H1 (cell line): Measurements from ENCODE around the gene HMGCLL1.

Experiments
- ATF2 ChIP-seq: IDR thresholded peaks from 2 replicates; pipeline ENCODE4 v1.6.1; 2012; ENCODE audit warnings: low read length, inconsistent platforms
- BCL11A ChIP-seq, 2 experiments: IDR thresholded peaks; one replicate each; pipeline ENCODE4 v1.6.1; 2011; ENCODE audit warnings: low read depth in 2 of 2, low read length in 2 of 2, mild to moderate bottlenecking in 2 of 2
- CTCF ChIP-seq, 3 experiments: IDR thresholded peaks; 1 replicate in 2 of 3; 2 replicates in 1 of 3; pipeline versions ENCODE4 v1.5.1 to v1.6.1; 2011; ENCODE audit warnings: low read length in 3 of 3, mild to moderate bottlenecking in 3 of 3, inconsistent platforms in 2 of 3, low read depth in 1 of 3, moderate library complexity in 1 of 3; ENCODE audit not compliant: insufficient read depth in 1 of 3; ENCODE audit errors: control extremely low read depth in 1 of 3
- EP300 ChIP-seq, 2 experiments: IDR thresholded peaks; 1 replicate in 1 of 2; 2 replicates in 1 of 2; pipeline ENCODE4 v1.6.1; 2011 to 2012; ENCODE audit warnings: low read depth in 2 of 2, low read length in 2 of 2, mild to moderate bottlenecking in 2 of 2, borderline replicate concordance in 1 of 2, inconsistent platforms in 1 of 2, moderate library complexity in 1 of 2
- NRF1 ChIP-seq: IDR thresholded peaks from 2 replicates; pipeline ENCODE4 v1.6.1; 2011; ENCODE audit warnings: mild to moderate bottlenecking, low read depth, low read length, improper control_type of control experiment
- POLR2A ChIP-seq, 2 experiments: IDR thresholded peaks; 1 replicate in 1 of 2; 2 replicates in 1 of 2; pipeline ENCODE4 v1.6.1; 2011; ENCODE audit warnings: low read depth in 2 of 2, low read length in 2 of 2, mild to moderate bottlenecking in 2 of 2; ENCODE audit errors: control extremely low read depth in 1 of 2

- TF ChIP-seq CTCF (IDR thresholded peaks at IDR 0.05; ENCODE audit: control extremely low read depth in 1 of 3, insufficient read depth in 1 of 3, low read depth in 1 of 3, low read length in 3 of 3), result no peak
- TF ChIP-seq EP300 (IDR thresholded peaks at IDR 0.05; ENCODE audit: borderline replicate concordance in 1 of 2, low read depth in 2 of 2, low read length in 2 of 2), result no peak
- no peak for TF ChIP-seq NRF1
- no peak for TF ChIP-seq POLR2A (IDR thresholded peaks at IDR 0.05; ENCODE audit: control extremely low read depth in 1 of 2, low read depth in 2 of 2, low read length in 2 of 2)
- TF ChIP-seq ATF2, result no peak
- TF ChIP-seq BCL11A (IDR thresholded peaks at IDR 0.05; ENCODE audit: low read depth in 2 of 2, low read length in 2 of 2), result no peak
These were observed 190.8 kb downstream of the HMGCLL1 start for GRCh38 chr6:55388211-55388610.
